ENCODE measurements around the gene PDZD4.

Gene PDZD4

DNA sequence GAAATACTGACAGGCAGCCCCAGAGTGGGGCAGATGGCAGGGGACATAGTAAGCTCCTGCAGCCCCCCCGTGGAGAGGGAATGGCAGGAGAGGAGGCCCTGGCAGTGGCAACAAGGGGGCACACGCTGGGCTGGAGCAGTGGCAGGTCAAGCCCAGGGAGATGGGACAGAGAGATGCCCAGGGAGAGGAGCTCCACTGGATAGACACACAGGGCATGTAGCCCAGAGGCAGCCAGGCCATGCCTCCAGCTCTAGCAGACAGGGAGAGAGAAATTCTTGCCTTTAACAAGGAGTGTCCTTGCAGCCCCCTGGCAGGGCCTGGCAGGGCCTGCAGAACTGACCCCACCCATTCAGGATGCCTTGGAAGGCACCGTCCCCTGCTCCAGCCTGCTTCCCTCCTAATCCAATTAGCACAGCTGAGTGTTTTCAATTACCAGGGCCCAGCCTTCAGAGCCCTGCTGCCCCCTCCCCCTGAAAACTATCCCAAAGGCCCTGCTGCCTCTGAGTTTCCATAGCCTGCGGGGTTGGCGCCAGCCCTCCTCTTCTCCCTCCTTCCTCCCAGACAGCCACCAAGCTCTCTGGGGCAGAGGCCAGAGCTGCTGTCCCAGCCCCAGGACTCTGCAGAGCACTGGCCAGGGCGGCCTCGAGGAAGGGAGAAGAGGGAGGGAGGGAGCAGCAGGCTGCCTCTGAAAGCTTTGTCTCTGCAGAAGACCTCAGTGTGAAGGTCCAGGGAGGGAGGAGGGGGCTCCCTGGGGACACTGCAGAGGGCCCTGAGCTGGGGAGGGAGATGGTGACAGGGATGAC lies 43.1 kb upstream of the PDZD4 start:
- H3K4me3 ChIP-seq (ENCODE audit: low read length): no peak overlapping the region
- no peaks in the 10 kb centered on the region for H3K27me3 ChIP-seq (ENCODE audit: insufficient read depth, low read length, poor library complexity)
- H3K36me3 ChIP-seq (ENCODE audit: control insufficient read depth, insufficient read depth, low read length): peaks cover 1% of the 10 kb centered on the region
- no peak overlapping the region for H2BK5ac ChIP-seq (ENCODE audit: low read length)
- no peaks in the 10 kb centered on the region for H3K79me2 ChIP-seq (ENCODE audit: control insufficient read depth, insufficient read depth, low read length)
- peaks cover 13% of the 10 kb centered on the region for H3K4me1 ChIP-seq (ENCODE audit: control insufficient read depth, low read depth, low read length)
- H3K23ac ChIP-seq (ENCODE audit: low read length): no peak overlapping the region
- H2AK5ac ChIP-seq (ENCODE audit: low read length): no peak overlapping the region
- H4K5ac ChIP-seq (ENCODE audit: low read length): no peak overlapping the region
- H3K79me1 ChIP-seq (ENCODE audit: low read length): no peaks in the 10 kb centered on the region
- no CpG with 5 or more reads among the region's 7 CpGs for WGBS (ENCODE audit: extremely low coverage, insufficient coverage, low lambda C conversion rate)
- no peak overlapping the region for H3K18ac ChIP-seq (ENCODE audit: low read length)
- H4K8ac ChIP-seq (ENCODE audit: low read depth, low read length): no peak overlapping the region
- no peak overlapping the region for H3K4me2 ChIP-seq (ENCODE audit: low read length)
- no peak overlapping the region for H3K4ac ChIP-seq (ENCODE audit: low read depth, low read length)
- H2BK120ac ChIP-seq (ENCODE audit: low read depth, low read length): no peak overlapping the region
- H3K56ac ChIP-seq (ENCODE audit: low read length): peak overlapping the region; percentile 49
- no peak overlapping the region for H2BK15ac ChIP-seq (replicated peaks; ENCODE audit: low read depth)
- peak overlapping the region; percentile 41 for H3K27ac ChIP-seq (ENCODE audit: low read depth, low read length)
- H3K9ac ChIP-seq (ENCODE audit: low read length): peak overlapping the region; percentile 27
- DNase-seq: peak; percentile 80

DNA sequence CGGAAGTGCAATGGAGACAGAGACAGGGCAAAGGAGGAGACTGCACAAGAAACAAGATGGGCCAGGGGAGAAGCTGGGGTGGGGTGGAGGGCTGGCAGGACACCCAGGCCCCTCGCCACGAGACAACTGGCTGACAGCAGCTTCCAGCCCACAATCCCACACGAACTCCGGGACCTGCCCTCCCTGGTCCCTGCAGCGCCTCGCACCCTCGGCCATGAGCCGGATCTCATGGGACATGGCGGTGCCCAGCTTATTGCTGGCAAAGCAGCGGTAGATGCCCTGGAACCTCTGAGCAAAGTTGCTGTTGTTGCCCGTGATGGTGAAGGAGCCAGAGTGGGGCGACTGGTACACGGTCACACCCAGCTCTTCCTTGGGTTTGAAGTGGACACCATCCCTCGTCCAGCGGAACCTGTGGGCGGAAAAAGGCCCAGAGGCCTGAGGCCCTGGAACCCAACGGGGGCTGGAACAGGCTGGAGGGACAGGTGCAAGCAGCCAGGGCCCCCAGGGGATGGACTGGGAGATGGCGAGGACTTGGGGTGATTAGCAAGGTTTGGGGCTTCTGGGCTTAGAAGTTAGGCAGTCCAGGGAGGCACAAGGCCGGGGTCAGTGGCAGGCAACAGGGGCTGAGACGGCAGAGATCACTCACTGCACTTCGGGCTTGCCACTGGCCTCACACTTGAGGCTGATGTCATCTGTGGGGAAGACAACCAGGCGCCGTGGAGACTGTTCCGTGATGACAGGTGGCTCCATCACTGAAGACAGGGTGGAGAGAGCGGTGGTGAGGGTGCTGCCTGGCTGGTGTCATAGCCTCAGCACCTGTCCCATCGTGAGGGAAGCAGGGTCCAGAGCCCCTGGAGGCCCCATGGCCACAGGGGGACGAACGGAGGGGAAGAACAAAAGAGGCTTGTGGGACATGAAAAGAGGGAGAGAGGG lies 41.9 kb upstream of the PDZD4 start:
- no peak overlapping the region for H3K9ac ChIP-seq (ENCODE audit: low read length)
- no peak overlapping the region for H4K5ac ChIP-seq (ENCODE audit: low read length)
- no peaks in the 10 kb centered on the region for H3K79me2 ChIP-seq (ENCODE audit: control insufficient read depth, insufficient read depth, low read length)
- no peaks in the 10 kb centered on the region for H3K79me1 ChIP-seq (ENCODE audit: low read length)
- no CpG with 5 or more reads among the region's 29 CpGs for WGBS (ENCODE audit: extremely low coverage, insufficient coverage, low lambda C conversion rate)
- H3K27me3 ChIP-seq (ENCODE audit: insufficient read depth, low read length, poor library complexity): no peaks in the 10 kb centered on the region
- peaks cover 5% of the 10 kb centered on the region for H3K4me1 ChIP-seq (ENCODE audit: control insufficient read depth, low read depth, low read length)
- H4K8ac ChIP-seq (ENCODE audit: low read depth, low read length): no peak overlapping the region
- H2BK5ac ChIP-seq (ENCODE audit: low read length): no peak overlapping the region
- no peak overlapping the region for H3K4me3 ChIP-seq (ENCODE audit: low read length)
- no peak overlapping the region for H3K4me2 ChIP-seq (ENCODE audit: low read length)
- no peak overlapping the region for H2BK15ac ChIP-seq (replicated peaks; ENCODE audit: low read depth)
- no peak for DNase-seq
- H3K36me3 ChIP-seq (ENCODE audit: control insufficient read depth, insufficient read depth, low read length): peaks cover 1% of the 10 kb centered on the region
- H3K18ac ChIP-seq (ENCODE audit: low read length): no peak overlapping the region
- no peak overlapping the region for H3K27ac ChIP-seq (ENCODE audit: low read depth, low read length)
- H3K56ac ChIP-seq (ENCODE audit: low read length): no peak overlapping the region
- H3K4ac ChIP-seq (ENCODE audit: low read depth, low read length): no peak overlapping the region
- no peak overlapping the region for H2AK5ac ChIP-seq (ENCODE audit: low read length)
- H2BK120ac ChIP-seq (ENCODE audit: low read depth, low read length): no peak overlapping the region
- H3K23ac ChIP-seq (ENCODE audit: low read length): no peak overlapping the region

DNA sequence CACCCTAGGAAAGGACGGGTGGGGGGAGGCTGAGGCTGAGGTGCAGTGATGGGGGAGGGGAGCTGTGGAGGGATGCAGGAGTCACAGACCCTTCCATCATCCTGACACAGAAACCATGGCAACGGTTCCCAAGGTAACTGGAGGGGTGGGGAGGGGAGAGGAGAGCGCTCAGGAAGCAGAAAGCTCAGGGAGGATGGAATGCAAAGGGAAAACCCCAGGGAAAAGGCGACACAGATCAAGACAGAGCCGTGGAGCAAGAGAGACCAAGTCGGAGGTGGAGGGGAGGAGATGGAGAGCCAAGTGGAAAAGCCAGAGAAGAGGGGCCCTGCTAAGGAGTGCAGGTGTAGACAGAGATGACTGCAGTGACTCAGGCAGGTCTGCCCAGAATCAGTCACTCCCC lies 41.1 kb upstream of the PDZD4 start:
- Histone ChIP-seq H4K8ac (ENCODE audit: low read depth, low read length) (no peak overlapping the region), H3K79me1 (ENCODE audit: low read length) (no peaks in the 10 kb centered on the region), H3K4ac (ENCODE audit: low read depth, low read length) (no peak overlapping the region), H3K9ac (ENCODE audit: low read length) (no peak overlapping the region), H3K36me3 (ENCODE audit: control insufficient read depth, insufficient read depth, low read length) (peaks cover 1% of the 10 kb centered on the region), H3K27me3 (ENCODE audit: insufficient read depth, low read length, poor library complexity) (no peaks in the 10 kb centered on the region), H2BK120ac (ENCODE audit: low read depth, low read length) (no peak overlapping the region), H3K4me3 (ENCODE audit: low read length) (no peak overlapping the region), H3K79me2 (ENCODE audit: control insufficient read depth, insufficient read depth, low read length) (no peaks in the 10 kb centered on the region), H2BK15ac (replicated peaks; ENCODE audit: low read depth) (no peak overlapping the region), H2AK5ac (ENCODE audit: low read length) (no peak overlapping the region), H3K4me1 (ENCODE audit: control insufficient read depth, low read depth, low read length) (peaks cover 5% of the 10 kb centered on the region), H4K5ac (ENCODE audit: low read length) (no peak overlapping the region), H3K27ac (ENCODE audit: low read depth, low read length) (no peak overlapping the region), H3K23ac (ENCODE audit: low read length) (no peak overlapping the region), H2BK5ac (ENCODE audit: low read length) (no peak overlapping the region), H3K56ac (ENCODE audit: low read length) (no peak overlapping the region), H3K4me2 (ENCODE audit: low read length) (no peak overlapping the region), H3K18ac (ENCODE audit: low read length) (no peak overlapping the region)
- peak; percentile 58 for DNase-seq
- WGBS (ENCODE audit: extremely low coverage, insufficient coverage, low lambda C conversion rate): no CpG with 5 or more reads among the region's 6 CpGs

DNA sequence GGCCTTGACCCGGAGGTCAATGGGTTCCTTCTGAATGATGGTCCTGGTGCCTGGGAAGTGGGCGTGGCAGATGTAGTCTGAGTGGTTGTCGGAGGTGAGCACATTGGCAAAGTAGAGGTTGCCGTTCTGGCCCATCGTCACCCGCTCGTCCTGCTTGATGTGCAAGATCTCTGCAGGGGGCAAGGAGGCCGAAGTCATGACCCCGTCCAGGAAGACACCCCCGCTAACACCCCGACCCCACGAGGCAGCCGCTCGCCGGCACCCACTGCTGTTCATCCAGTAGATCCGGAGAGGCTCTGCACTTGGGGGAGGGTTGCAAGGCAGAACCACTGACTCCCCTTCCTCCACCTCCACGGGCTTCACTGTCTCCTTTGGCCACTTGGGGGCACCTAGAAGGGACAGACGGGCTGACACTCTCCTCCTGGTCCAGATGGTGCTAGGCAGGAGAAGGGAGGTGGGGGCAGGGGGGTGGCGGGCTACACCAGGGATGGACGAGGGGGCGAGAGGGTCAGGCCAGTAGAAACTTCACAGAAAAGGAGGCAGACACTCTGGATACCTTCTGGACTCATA lies 40.5 kb upstream of the PDZD4 start:
- Histone ChIP-seq H3K4ac (ENCODE audit: low read depth, low read length) (no peak overlapping the region), H2BK5ac (ENCODE audit: low read length) (no peak overlapping the region), H3K79me1 (ENCODE audit: low read length) (no peaks in the 10 kb centered on the region), H3K4me1 (ENCODE audit: control insufficient read depth, low read depth, low read length) (peaks cover 3% of the 10 kb centered on the region), H3K18ac (ENCODE audit: low read length) (no peak overlapping the region), H4K8ac (ENCODE audit: low read depth, low read length) (no peak overlapping the region), H3K56ac (ENCODE audit: low read length) (no peak overlapping the region), H2BK120ac (ENCODE audit: low read depth, low read length) (no peak overlapping the region), H3K4me2 (ENCODE audit: low read length) (no peak overlapping the region), H3K79me2 (ENCODE audit: control insufficient read depth, insufficient read depth, low read length) (no peaks in the 10 kb centered on the region), H3K27me3 (ENCODE audit: insufficient read depth, low read length, poor library complexity) (no peaks in the 10 kb centered on the region), H3K36me3 (ENCODE audit: control insufficient read depth, insufficient read depth, low read length) (peaks cover 1% of the 10 kb centered on the region), H4K5ac (ENCODE audit: low read length) (no peak overlapping the region), H3K27ac (ENCODE audit: low read depth, low read length) (no peak overlapping the region), H3K9ac (ENCODE audit: low read length) (no peak overlapping the region), H3K23ac (ENCODE audit: low read length) (no peak overlapping the region), H2AK5ac (ENCODE audit: low read length) (no peak overlapping the region), H3K4me3 (ENCODE audit: low read length) (no peak overlapping the region), H2BK15ac (replicated peaks; ENCODE audit: low read depth) (no peak overlapping the region)
- whole genome bisulfite sequencing (ENCODE audit: extremely low coverage, insufficient coverage, low lambda C conversion rate): no CpG with 5 or more reads among the region's 21 CpGs
- DNase-seq: no peak

DNA sequence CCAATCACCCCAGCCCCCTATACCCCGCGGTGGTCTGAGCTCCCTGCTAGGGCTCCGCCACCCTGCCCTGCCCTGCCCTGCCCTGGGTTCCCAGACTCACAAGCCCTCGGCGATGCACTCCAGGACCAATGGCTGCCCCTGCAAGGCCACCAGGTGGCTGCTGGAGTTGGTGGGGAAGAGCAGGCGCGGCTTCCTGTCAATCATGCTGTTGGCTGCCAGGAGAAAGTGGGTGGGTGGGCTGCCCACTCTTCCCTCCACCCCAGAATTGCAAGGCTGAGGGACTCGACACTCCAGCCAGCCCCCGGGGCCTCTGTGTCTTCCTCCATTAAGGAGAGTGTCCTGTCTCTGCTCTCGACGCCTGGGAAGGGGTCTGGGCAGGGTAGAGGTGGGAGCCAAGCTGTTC lies 39.9 kb upstream of the PDZD4 start:
- Histone ChIP-seq H3K79me1 (ENCODE audit: low read length) (no peaks in the 10 kb centered on the region), H2AK5ac (ENCODE audit: low read length) (no peak overlapping the region), H3K4me2 (ENCODE audit: low read length) (no peak overlapping the region), H3K4ac (ENCODE audit: low read depth, low read length) (no peak overlapping the region), H2BK120ac (ENCODE audit: low read depth, low read length) (no peak overlapping the region), H3K27me3 (ENCODE audit: insufficient read depth, low read length, poor library complexity) (no peaks in the 10 kb centered on the region), H3K4me3 (ENCODE audit: low read length) (no peak overlapping the region), H3K56ac (ENCODE audit: low read length) (no peak overlapping the region), H4K5ac (ENCODE audit: low read length) (no peak overlapping the region), H3K23ac (ENCODE audit: low read length) (no peak overlapping the region), H3K9ac (ENCODE audit: low read length) (no peak overlapping the region), H2BK15ac (replicated peaks; ENCODE audit: low read depth) (no peak overlapping the region), H3K4me1 (ENCODE audit: control insufficient read depth, low read depth, low read length) (peaks cover 3% of the 10 kb centered on the region), H3K36me3 (ENCODE audit: control insufficient read depth, insufficient read depth, low read length) (peaks cover 1% of the 10 kb centered on the region), H3K27ac (ENCODE audit: low read depth, low read length) (no peak overlapping the region), H2BK5ac (ENCODE audit: low read length) (no peak overlapping the region), H3K79me2 (ENCODE audit: control insufficient read depth, insufficient read depth, low read length) (no peaks in the 10 kb centered on the region), H4K8ac (ENCODE audit: low read depth, low read length) (no peak overlapping the region), H3K18ac (ENCODE audit: low read length) (no peak overlapping the region)
- DNase-seq: no peak
- no CpG with 5 or more reads among the region's 11 CpGs for WGBS (ENCODE audit: extremely low coverage, insufficient coverage, low lambda C conversion rate)
